Neural cell (in vitro differentiated cells): ENCODE data around the gene CST4. TPM values are rescaled to one million over a fixed set of nuclear protein-coding genes. Genes with fewer than 3 reads are reported as not detected.
"Not testable (repeated sequence)": the region's sequence is repeated elsewhere in the genome, so short reads cannot be mapped to it uniquely, and the experiment has no call there.

Experiments
- H2AFZ ChIP-seq: fragments of 200-600, 300-800 bp; sonication (generic), shearing (Covaris generic); 2 replicates; pipeline ENCODE4 v1.6.0; 2014; ENCODE audit warnings: low read depth, mild to moderate bottlenecking, antibody characterized with exemption, low read length, moderate library complexity
- H3F3A ChIP-seq: fragments of 200-600 bp; shearing (Covaris generic); 2 replicates; pipeline ENCODE4 v1.6.1; 2016; ENCODE audit warnings: mild to moderate bottlenecking, moderate library complexity, mixed read lengths, antibody characterized with exemption, low read length; ENCODE audit not compliant: insufficient read depth, poor library complexity, severe bottlenecking
- H3K27ac ChIP-seq: fragments of 200-600, 300-800 bp; sonication (generic), shearing (Covaris generic); 2 replicates; pipeline ENCODE4 v1.5.1; 2014; ENCODE audit warnings: mild to moderate bottlenecking, low read length, moderate library complexity
- H3K27me3 ChIP-seq: fragments of 300-800, 200-600 bp; sonication (generic), shearing (Covaris generic); 2 replicates; pipeline ENCODE4 v1.6.0; 2014; ENCODE audit warnings: mild to moderate bottlenecking, low read depth, low read length, moderate library complexity; ENCODE audit not compliant: insufficient read depth
- H3K36me3 ChIP-seq: fragments of 300-800, 200-600 bp; sonication (generic), shearing (Covaris generic); 2 replicates; pipeline ENCODE4 v1.5.1; 2014; ENCODE audit warnings: mild to moderate bottlenecking, antibody characterized with exemption, low read length, moderate library complexity; ENCODE audit not compliant: insufficient read depth
- H3K4me2 ChIP-seq: fragments of 300-800, 200-600 bp; sonication (generic), shearing (Covaris generic); 2 replicates; pipeline ENCODE4 v1.6.0; 2014; ENCODE audit warnings: mild to moderate bottlenecking, low read length
- H3K4me3 ChIP-seq: fragments of 300-800, 200-600 bp; sonication (generic), shearing (Covaris generic); 2 replicates; pipeline ENCODE4 v1.5.1; 2014; ENCODE audit warnings: mild to moderate bottlenecking, low read length, moderate library complexity
- H3K79me2 ChIP-seq: fragments of 200-600 bp; shearing (Covaris generic); replicated peaks from 2 replicates; pipeline ENCODE4 v1.6.0; 2014; ENCODE audit warnings: mild to moderate bottlenecking, low read length, moderate library complexity; ENCODE audit not compliant: insufficient read depth
- H3K9ac ChIP-seq: fragments of 300-800, 200-600 bp; sonication (generic), shearing (Covaris generic); 2 replicates; pipeline ENCODE4 v1.6.1; 2016; ENCODE audit warnings: mild to moderate bottlenecking, low read length, mixed read lengths
- H3K9me2 ChIP-seq: fragments of 200-600 bp; shearing (Covaris generic); 2 replicates; pipeline ENCODE4 v1.6.1; 2016; ENCODE audit warnings: mild to moderate bottlenecking, low read length, mixed read lengths; ENCODE audit not compliant: insufficient read depth
- H3K9me3 ChIP-seq: fragments of 200-600, 300-800 bp; sonication (generic), shearing (Covaris generic); 2 replicates; pipeline ENCODE4 v1.6.1; 2016; ENCODE audit warnings: mild to moderate bottlenecking, mixed run types, low read length, moderate library complexity, mixed read lengths
- H4K20me1 ChIP-seq: fragments of 200-600 bp; shearing (Covaris generic); 2 replicates; pipeline ENCODE4 v1.6.1; 2016; ENCODE audit warnings: mild to moderate bottlenecking, mixed run types; ENCODE audit not compliant: insufficient read depth
- EP300 ChIP-seq: fragments of 450-650 bp; conservative IDR thresholded peaks from 2 replicates; pipeline ENCODE4 v1.6.1; 2014; ENCODE audit warnings: antibody characterized with exemption, mild to moderate bottlenecking, moderate library complexity; ENCODE audit not compliant: poor library complexity, severe bottlenecking
- EZH2 ChIP-seq: fragments of 200-600, 300-800 bp; shearing (Covaris generic), sonication (generic); IDR thresholded peaks from 2 replicates; pipeline ENCODE4 v1.6.1; 2014; ENCODE audit warnings: antibody characterized with exemption, low read length, borderline replicate concordance, mild to moderate bottlenecking; ENCODE audit not compliant: insufficient read depth, poor library complexity, severe bottlenecking
- MXI1 ChIP-seq: fragments of 450-650 bp; conservative IDR thresholded peaks from 2 replicates; pipeline ENCODE4 v1.6.1; 2014; ENCODE audit warnings: antibody characterized with exemption, mild to moderate bottlenecking; ENCODE audit not compliant: poor library complexity, severe bottlenecking
- POLR2AphosphoS5 ChIP-seq: IDR thresholded peaks from 2 replicates; pipeline ENCODE4 v1.6.1; 2012
- RAD21 ChIP-seq: fragments of 450-650 bp; conservative IDR thresholded peaks from 2 replicates; pipeline ENCODE4 v1.6.1; 2014; ENCODE audit warnings: antibody characterized with exemption, mild to moderate bottlenecking, moderate library complexity
- SMC3 ChIP-seq: fragments of 450-650 bp; conservative IDR thresholded peaks from 2 replicates; pipeline ENCODE4 v1.6.1; 2014; ENCODE audit warnings: antibody characterized with exemption, mild to moderate bottlenecking, moderate library complexity; ENCODE audit not compliant: poor library complexity
- TAF1 ChIP-seq: IDR thresholded peaks from 2 replicates; pipeline ENCODE4 v1.6.1; 2012; ENCODE audit warnings: low read depth
- polyA plus RNA-seq: library from polyadenylated mRNA; depleted of rRNA; stranded (reverse); fragments of >200 nt; gene quantifications from 2 replicates; pipeline ENCODE4 v1.2.3, GENCODE V29; 2014
- TF ChIP-seq, protein P1 (sequence below): fragments of 450-650 bp; IDR thresholded peaks from 2 replicates; pipeline ENCODE4 v1.5.1; 2014; ENCODE audit warnings: antibody characterized with exemption, mild to moderate bottlenecking, moderate library complexity; ENCODE audit not compliant: poor library complexity, severe bottlenecking
- TF ChIP-seq, protein P2 (sequence below): IDR thresholded peaks from 2 replicates; pipeline ENCODE4 v1.6.1; 2012; ENCODE audit warnings: borderline replicate concordance

The CST4 gene
- polyA plus RNA-seq, 1 donor from 2014 or later: not detected

GRCh38 chr20:23725102-23725501, 36.3 kb upstream of the CST4 start:
- H3K4me2 ChIP-seq: no peak overlapping the region
- H2AFZ ChIP-seq: no peak overlapping the region
- no peak overlapping the region for H3K4me3 ChIP-seq
- no peaks in the 10 kb centered on the region for H3K9me2 ChIP-seq
- no peaks in the 10 kb centered on the region for H3K36me3 ChIP-seq
- no peaks in the 10 kb centered on the region for H3K9me3 ChIP-seq
- TF ChIP-seq POLR2AphosphoS5 (no peak), RAD21 (no peak), TAF1 (no peak), EZH2 (no peak), MXI1 (no peak), EP300 (no peak), SMC3 (no peak)
- TF ChIP-seq, protein P1, sequence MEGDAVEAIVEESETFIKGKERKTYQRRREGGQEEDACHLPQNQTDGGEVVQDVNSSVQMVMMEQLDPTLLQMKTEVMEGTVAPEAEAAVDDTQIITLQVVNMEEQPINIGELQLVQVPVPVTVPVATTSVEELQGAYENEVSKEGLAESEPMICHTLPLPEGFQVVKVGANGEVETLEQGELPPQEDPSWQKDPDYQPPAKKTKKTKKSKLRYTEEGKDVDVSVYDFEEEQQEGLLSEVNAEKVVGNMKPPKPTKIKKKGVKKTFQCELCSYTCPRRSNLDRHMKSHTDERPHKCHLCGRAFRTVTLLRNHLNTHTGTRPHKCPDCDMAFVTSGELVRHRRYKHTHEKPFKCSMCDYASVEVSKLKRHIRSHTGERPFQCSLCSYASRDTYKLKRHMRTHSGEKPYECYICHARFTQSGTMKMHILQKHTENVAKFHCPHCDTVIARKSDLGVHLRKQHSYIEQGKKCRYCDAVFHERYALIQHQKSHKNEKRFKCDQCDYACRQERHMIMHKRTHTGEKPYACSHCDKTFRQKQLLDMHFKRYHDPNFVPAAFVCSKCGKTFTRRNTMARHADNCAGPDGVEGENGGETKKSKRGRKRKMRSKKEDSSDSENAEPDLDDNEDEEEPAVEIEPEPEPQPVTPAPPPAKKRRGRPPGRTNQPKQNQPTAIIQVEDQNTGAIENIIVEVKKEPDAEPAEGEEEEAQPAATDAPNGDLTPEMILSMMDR: no peak
- TF ChIP-seq, protein P2, sequence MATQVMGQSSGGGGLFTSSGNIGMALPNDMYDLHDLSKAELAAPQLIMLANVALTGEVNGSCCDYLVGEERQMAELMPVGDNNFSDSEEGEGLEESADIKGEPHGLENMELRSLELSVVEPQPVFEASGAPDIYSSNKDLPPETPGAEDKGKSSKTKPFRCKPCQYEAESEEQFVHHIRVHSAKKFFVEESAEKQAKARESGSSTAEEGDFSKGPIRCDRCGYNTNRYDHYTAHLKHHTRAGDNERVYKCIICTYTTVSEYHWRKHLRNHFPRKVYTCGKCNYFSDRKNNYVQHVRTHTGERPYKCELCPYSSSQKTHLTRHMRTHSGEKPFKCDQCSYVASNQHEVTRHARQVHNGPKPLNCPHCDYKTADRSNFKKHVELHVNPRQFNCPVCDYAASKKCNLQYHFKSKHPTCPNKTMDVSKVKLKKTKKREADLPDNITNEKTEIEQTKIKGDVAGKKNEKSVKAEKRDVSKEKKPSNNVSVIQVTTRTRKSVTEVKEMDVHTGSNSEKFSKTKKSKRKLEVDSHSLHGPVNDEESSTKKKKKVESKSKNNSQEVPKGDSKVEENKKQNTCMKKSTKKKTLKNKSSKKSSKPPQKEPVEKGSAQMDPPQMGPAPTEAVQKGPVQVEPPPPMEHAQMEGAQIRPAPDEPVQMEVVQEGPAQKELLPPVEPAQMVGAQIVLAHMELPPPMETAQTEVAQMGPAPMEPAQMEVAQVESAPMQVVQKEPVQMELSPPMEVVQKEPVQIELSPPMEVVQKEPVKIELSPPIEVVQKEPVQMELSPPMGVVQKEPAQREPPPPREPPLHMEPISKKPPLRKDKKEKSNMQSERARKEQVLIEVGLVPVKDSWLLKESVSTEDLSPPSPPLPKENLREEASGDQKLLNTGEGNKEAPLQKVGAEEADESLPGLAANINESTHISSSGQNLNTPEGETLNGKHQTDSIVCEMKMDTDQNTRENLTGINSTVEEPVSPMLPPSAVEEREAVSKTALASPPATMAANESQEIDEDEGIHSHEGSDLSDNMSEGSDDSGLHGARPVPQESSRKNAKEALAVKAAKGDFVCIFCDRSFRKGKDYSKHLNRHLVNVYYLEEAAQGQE: no peak
- H3K9ac ChIP-seq: no peak overlapping the region
- H3K79me2 ChIP-seq: no peaks in the 10 kb centered on the region
- H3K27ac ChIP-seq: no peak overlapping the region
- no peaks in the 10 kb centered on the region for H3F3A ChIP-seq
- no peaks in the 10 kb centered on the region for H4K20me1 ChIP-seq
- no peaks in the 10 kb centered on the region for H3K27me3 ChIP-seq

DNA sequence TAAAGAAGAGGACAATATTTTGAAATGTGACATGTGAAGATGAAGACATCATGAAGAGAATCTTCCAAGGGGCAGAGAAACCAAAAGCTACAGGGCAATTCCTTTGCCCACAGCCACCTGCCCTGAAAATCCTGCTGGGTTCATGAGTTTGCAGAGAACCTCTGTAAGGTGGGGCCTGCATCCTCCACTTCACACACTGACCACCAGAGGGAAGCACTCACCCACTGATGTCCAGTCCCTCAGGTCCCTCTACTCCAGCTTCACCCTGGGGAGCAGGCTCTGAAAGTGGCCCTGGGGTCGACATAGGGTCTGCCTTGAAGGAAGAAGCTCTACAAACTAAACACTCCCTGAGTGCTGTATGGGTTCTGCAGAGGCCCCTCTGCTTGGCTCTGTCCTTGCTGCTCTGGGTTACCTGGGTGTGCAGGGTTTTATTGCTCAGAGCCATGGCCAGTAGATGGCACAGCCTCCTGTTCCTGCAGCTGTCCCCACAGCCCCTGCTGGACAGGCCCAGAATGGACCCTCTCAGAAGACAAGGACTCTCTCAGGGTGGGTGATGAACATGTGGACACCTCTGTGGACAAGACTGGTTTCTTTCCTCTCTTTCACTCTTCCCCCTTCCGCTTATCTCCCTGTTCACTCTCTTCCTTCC, 34.9 kb upstream of the CST4 start:
- H3K36me3 ChIP-seq, H3K9me3 ChIP-seq, H2AFZ ChIP-seq, H3K4me3 ChIP-seq, H3K79me2 ChIP-seq, H3K4me2 ChIP-seq, H3K27me3 ChIP-seq, H4K20me1 ChIP-seq, H3K9ac ChIP-seq, H3K9me2 ChIP-seq, H3K27ac ChIP-seq, H3F3A ChIP-seq: not testable (repeated sequence)

DNA sequence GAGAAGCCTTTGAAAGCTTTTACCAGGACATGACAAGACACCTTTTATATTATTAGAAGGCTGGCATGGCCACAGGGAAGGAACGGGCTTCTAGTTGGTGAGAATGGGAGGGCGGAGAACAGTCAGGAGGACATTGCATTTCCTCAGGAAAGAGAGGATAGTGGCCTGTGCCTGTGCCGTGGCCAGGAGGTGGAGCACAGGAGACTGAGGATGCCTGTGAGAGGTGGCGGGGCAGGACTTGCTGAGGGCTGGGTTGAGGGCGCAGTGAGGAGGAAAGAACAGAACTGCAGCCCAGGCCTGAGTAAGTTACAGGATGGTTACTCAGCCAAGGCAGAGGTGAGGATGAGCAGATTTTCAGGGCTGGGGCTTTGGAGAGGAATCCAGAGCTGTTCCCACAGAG, 34.0 kb upstream of the CST4 start:
- not testable (repeated sequence) for H3K4me3 ChIP-seq, H3F3A ChIP-seq, H3K9me2 ChIP-seq, H3K27me3 ChIP-seq, H3K4me2 ChIP-seq, H3K36me3 ChIP-seq, H3K27ac ChIP-seq, H3K9ac ChIP-seq, H3K79me2 ChIP-seq, H3K9me3 ChIP-seq, H2AFZ ChIP-seq, H4K20me1 ChIP-seq
